K562 (cell line): Measurements from ENCODE around the gene PFKFB2.

Experiments used
- BMI1 ChIP-seq: fragments of 150-350 bp; IDR thresholded peaks from 2 replicates; pipeline ENCODE4 v1.6.1; 2014; ENCODE audit warnings: low read length
- FOXA1 ChIP-seq: fragments of 450-650 bp; IDR thresholded peaks from 2 replicates; pipeline ENCODE4 v1.6.1; 2016; ENCODE audit warnings: mild to moderate bottlenecking, borderline replicate concordance
- RFX5 ChIP-seq: IDR thresholded peaks from 2 replicates; pipeline ENCODE4 v1.6.1; 2011; ENCODE audit warnings: low read depth, mild to moderate bottlenecking, improper control_type of control experiment, low read length
- TF ChIP-seq, protein P1 (sequence below): sonication (generic); formaldehyde crosslinking; IDR thresholded peaks from 2 replicates; pipeline ENCODE4 v1.8.0; 2023; ENCODE audit warnings: mild to moderate bottlenecking, missing genetic modification reagents

GRCh38 chr1:207059881-207060280 is 6.8 kb downstream of the PFKFB2 start:
- no peak for TF ChIP-seq RFX5
- no peak for TF ChIP-seq FOXA1
- TF ChIP-seq, protein P1, sequence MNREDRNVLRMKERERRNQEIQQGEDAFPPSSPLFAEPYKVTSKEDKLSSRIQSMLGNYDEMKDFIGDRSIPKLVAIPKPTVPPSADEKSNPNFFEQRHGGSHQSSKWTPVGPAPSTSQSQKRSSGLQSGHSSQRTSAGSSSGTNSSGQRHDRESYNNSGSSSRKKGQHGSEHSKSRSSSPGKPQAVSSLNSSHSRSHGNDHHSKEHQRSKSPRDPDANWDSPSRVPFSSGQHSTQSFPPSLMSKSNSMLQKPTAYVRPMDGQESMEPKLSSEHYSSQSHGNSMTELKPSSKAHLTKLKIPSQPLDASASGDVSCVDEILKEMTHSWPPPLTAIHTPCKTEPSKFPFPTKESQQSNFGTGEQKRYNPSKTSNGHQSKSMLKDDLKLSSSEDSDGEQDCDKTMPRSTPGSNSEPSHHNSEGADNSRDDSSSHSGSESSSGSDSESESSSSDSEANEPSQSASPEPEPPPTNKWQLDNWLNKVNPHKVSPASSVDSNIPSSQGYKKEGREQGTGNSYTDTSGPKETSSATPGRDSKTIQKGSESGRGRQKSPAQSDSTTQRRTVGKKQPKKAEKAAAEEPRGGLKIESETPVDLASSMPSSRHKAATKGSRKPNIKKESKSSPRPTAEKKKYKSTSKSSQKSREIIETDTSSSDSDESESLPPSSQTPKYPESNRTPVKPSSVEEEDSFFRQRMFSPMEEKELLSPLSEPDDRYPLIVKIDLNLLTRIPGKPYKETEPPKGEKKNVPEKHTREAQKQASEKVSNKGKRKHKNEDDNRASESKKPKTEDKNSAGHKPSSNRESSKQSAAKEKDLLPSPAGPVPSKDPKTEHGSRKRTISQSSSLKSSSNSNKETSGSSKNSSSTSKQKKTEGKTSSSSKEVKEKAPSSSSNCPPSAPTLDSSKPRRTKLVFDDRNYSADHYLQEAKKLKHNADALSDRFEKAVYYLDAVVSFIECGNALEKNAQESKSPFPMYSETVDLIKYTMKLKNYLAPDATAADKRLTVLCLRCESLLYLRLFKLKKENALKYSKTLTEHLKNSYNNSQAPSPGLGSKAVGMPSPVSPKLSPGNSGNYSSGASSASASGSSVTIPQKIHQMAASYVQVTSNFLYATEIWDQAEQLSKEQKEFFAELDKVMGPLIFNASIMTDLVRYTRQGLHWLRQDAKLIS: no peak
- no peak for TF ChIP-seq BMI1
